Iris pigment epithelial cell (primary cell): ENCODE data around the gene RSF1.

ENCODE experiments used
- DNase-seq: peaks from one replicate; pipeline ENCODE4 v3.0.0-alpha.2; 2011; ENCODE audit warnings: low read depth

Gene RSF1

GRCh38 chr11:77617892-77618291, 202.6 kb downstream of the RSF1 start:
- DNase-seq: peak; percentile 52

GRCh38 chr11:77611921-77612320, 208.6 kb downstream of the RSF1 start:
- no peak for DNase-seq
